PFSK-1 (cell line): ENCODE data around the gene ADAMTS17.

Experiments
- FOXP2 ChIP-seq: optimal IDR thresholded peaks from 2 replicates; pipeline ENCODE3; 2011; ENCODE audit warnings: borderline replicate concordance, control low read depth, inconsistent platforms; ENCODE audit not compliant: insufficient read depth; ENCODE audit errors: extremely low read length, extremely low read depth
- POLR2AphosphoS5 ChIP-seq: IDR thresholded peaks from 2 replicates; pipeline ENCODE4 v1.6.1; 2012; ENCODE audit warnings: low read depth, mild to moderate bottlenecking, control low read depth, low read length, moderate library complexity
- SIN3A ChIP-seq: IDR thresholded peaks from 2 replicates; pipeline ENCODE4 v1.6.1; 2012; ENCODE audit warnings: mild to moderate bottlenecking, low read length, moderate library complexity, borderline replicate concordance; ENCODE audit not compliant: insufficient read depth
- TAF1 ChIP-seq: IDR thresholded peaks from 2 replicates; pipeline ENCODE4 v1.6.1; 2012; ENCODE audit warnings: low read length, control low read depth, borderline replicate concordance; ENCODE audit not compliant: insufficient read depth
- TF ChIP-seq, protein P1 (sequence below), 2 experiments: IDR thresholded peaks; 2 replicates each; pipeline versions ENCODE4 v1.6.1 to v1.8.0; 2011 to 2012; ENCODE audit warnings: low read depth in 2 of 2, low read length in 2 of 2, control low read depth in 1 of 2, inconsistent platforms in 1 of 2, mild to moderate bottlenecking in 1 of 2, moderate library complexity in 1 of 2; ENCODE audit not compliant: insufficient read depth in 1 of 2

ADAMTS17 gene

DNA sequence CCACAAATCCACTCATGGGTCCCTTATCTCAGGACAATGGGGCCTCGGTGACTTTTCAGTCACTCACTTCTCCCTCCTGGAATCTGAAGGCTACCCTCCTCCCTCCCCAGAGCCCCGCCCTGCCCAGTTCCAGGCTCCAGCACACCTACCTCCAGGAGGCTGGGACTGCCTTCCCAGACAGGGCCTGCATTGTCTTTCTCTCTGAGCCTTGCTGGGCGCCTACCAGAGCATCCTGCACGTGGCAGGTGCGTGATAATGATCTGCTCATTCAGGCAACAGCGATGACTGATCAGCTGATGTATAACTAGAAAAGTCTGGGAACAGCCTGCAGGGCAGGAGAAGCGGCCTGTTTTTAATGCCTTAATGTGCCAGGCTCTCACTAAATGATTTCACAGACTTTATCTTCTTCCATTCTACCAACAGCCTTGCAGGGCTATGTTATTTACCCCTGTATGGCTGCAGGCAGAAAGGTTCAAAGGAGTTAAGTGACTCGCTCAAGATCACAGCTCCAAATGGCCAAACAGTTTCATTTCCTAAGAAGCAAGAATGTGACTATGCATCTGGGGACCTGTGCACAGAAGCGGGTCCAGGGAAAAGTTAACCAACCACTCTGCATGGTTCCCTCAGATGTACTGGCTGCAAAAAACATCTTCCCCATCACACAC is 6.3 kb downstream of the ADAMTS17 start:
- TF ChIP-seq, protein P1, sequence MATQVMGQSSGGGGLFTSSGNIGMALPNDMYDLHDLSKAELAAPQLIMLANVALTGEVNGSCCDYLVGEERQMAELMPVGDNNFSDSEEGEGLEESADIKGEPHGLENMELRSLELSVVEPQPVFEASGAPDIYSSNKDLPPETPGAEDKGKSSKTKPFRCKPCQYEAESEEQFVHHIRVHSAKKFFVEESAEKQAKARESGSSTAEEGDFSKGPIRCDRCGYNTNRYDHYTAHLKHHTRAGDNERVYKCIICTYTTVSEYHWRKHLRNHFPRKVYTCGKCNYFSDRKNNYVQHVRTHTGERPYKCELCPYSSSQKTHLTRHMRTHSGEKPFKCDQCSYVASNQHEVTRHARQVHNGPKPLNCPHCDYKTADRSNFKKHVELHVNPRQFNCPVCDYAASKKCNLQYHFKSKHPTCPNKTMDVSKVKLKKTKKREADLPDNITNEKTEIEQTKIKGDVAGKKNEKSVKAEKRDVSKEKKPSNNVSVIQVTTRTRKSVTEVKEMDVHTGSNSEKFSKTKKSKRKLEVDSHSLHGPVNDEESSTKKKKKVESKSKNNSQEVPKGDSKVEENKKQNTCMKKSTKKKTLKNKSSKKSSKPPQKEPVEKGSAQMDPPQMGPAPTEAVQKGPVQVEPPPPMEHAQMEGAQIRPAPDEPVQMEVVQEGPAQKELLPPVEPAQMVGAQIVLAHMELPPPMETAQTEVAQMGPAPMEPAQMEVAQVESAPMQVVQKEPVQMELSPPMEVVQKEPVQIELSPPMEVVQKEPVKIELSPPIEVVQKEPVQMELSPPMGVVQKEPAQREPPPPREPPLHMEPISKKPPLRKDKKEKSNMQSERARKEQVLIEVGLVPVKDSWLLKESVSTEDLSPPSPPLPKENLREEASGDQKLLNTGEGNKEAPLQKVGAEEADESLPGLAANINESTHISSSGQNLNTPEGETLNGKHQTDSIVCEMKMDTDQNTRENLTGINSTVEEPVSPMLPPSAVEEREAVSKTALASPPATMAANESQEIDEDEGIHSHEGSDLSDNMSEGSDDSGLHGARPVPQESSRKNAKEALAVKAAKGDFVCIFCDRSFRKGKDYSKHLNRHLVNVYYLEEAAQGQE (IDR thresholded peaks at IDR 0.05; ENCODE audit: insufficient read depth in 1 of 2, low read depth in 2 of 2, low read length in 2 of 2) = no peak
- TF ChIP-seq TAF1 (no peak), FOXP2 (no peak)

DNA sequence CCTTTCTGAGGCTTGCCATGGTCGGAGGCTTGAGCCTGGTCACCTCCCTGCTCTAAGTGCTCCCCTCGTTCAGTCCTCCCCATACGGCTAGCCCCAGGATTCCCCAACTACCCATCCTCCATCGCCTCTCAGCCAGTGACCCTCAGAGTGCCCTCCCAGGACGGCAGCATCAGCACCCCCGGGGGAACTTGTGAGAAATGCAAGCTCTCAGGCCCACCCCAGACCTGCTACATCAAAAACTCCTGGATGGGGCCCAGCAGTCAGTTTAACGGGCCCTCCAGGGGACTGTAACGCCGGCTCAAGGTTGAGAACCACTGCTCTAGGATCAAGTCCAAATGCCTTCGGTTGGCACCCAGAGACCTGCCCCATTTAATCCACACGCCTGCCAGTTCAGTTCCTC is 6.9 kb downstream of the ADAMTS17 start:
- TF ChIP-seq POLR2AphosphoS5 (no peak), FOXP2 (no peak), SIN3A (no peak), TAF1 (no peak)
- TF ChIP-seq, protein P1 (IDR thresholded peaks at IDR 0.05; ENCODE audit: insufficient read depth in 1 of 2, low read depth in 2 of 2, low read length in 2 of 2) = no peak

DNA sequence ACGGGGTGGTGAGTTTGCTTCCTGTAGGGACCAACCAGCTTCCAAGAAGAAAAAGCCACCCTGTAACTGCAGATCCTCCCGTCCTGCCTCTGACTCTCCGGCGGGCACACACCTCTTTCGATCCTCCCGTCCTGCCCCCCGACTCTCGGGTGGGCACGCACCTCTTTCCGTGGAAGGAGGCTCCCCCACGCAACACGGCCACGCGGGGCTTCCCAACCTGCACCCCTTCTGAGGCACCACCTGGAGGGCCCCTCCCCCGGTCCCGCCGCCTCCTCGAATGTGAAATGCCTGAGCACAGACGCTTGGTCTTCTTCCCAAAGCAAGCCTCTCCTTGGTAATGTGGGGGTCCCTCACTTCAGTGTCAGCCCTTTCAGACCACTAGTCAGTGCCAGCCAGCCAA is 7.3 kb downstream of the ADAMTS17 start:
- TF ChIP-seq SIN3A (no peak), POLR2AphosphoS5 (no peak), FOXP2 (no peak), TAF1 (no peak)
- TF ChIP-seq, protein P1 (IDR thresholded peaks at IDR 0.05; ENCODE audit: insufficient read depth in 1 of 2, low read depth in 2 of 2, low read length in 2 of 2) = no peak

DNA sequence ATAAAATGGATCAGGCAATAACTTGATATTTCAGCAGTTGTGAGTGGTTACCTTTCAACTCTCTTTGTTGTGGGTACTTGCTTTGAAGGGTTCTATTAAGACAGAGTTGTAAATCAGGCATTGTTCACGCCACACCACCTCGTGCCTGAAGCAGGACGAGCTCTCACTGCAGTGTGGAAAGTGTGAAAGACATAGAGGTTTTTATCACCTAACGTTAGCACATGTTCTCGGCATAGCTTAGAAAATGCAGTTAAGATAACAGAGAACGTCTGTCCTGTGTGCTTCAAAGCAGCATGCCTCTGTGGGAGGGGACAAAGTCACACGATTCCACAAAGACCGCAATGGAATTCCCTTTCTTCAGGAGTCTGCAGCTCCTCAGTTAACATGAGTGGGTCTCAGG is 7.8 kb downstream of the ADAMTS17 start:
- no peak for TF ChIP-seq FOXP2
- no peak for TF ChIP-seq POLR2AphosphoS5
- TF ChIP-seq, protein P1 (IDR thresholded peaks at IDR 0.05; ENCODE audit: insufficient read depth in 1 of 2, low read depth in 2 of 2, low read length in 2 of 2) = no peak
- TF ChIP-seq TAF1 = no peak
- no peak for TF ChIP-seq SIN3A

DNA sequence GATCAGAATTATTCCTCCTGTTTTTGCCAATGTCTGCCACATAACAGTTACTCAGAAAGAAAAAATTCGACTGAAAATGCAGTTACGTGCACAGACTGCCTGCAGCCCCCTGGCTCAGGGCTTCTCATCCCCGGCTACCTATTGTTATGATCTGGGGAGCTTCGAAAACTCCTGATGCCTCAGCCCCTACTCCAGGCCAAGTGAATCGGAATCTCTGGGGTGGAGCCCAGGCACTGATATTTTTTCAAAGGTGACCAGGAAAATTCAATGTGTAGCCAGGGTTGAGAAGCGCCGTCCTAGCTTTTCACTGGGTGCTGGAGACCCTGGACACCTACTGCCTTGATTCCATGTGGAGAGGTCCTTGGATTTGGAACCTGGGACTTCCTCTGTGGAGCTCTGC is 8.5 kb downstream of the ADAMTS17 start:
- no peak for TF ChIP-seq FOXP2
- TF ChIP-seq SIN3A = no peak
- TF ChIP-seq POLR2AphosphoS5 = no peak
- TF ChIP-seq TAF1 = no peak
- TF ChIP-seq, protein P1 (IDR thresholded peaks at IDR 0.05; ENCODE audit: insufficient read depth in 1 of 2, low read depth in 2 of 2, low read length in 2 of 2) = no peak
